ENCODE measurements around the gene FADS3.

Gene FADS3

DNA sequence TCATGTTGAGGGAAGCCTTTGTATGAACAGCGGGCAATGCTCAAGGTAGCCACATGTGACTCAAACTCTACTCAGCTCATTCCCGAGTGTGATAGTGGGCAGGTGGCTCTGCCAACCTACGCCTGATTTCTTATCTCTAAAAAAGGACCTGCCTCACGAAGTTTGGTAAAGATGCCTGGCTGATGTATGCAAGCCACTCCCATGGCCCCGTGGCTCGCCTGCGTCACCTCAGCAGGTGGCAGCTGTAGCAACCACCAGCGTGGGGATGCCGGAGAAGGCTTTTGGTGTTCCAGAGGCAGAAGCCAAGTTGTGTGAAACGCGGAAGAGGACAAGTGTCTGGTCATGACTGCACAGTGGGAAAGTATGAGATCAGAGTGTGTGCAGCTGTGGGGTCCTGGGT is 57.9 kb downstream of the FADS3 start:
- no peak for DNase-seq

DNA sequence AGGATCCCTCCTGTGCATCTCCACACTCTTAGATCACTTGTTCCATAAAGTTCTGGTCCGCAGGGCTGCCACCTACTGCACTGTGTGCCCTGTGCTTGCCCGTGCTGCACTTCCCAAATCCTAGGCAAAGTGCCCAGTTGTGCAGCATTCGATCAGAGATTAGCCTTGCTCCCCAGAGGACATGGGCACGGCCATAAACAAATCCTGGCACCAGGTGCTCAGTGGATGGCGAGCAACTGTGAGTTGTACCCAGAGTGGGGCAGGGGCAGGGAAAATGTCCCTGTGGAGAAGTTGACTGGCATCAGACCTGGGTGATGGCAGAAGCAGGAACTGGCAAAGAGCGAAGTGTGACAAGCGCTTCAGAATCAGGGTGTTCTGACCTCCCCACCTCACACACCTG is 58.6 kb downstream of the FADS3 start:
- no peak for DNase-seq

GRCh38 chr11:61832207-61832606 is 59.1 kb downstream of the FADS3 start:
- DNase-seq: no peak

GRCh38 chr11:61830237-61831105 is 60.9 kb downstream of the FADS3 start:
- no peak for DNase-seq

DNA sequence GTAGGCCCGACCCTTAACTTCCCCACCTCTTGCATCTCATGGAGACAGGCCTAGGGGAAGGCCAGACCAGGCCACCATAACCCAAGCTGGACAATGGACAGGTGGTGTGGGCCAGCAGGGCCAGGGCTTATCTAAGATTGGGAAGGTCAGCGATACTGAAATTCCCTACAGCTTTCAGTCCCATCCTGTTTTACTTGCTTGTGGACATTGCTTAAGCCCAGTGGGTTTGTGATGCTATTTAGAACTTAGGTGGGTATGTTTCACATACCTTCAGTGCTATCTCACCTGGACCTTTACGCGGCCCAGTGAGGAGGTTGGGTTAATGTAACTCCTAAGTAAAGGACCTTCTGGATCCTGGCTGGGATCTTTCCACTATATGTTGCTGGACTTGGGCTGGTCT is 61.5 kb downstream of the FADS3 start:
- DNase-seq: no peak

- peak; percentile 16 for DNase-seq
These were observed 62.5 kb downstream of the FADS3 start for GRCh38 chr11:61828629-61829407.

DNA sequence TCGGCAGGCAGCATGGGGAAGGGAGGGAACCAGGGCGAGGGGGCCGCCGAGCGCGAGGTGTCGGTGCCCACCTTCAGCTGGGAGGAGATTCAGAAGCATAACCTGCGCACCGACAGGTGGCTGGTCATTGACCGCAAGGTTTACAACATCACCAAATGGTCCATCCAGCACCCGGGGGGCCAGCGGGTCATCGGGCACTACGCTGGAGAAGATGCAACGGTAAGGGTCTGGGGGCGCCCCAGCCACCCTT is 63.0 kb downstream of the FADS3 start:
- DNase-seq: no peak

DNA sequence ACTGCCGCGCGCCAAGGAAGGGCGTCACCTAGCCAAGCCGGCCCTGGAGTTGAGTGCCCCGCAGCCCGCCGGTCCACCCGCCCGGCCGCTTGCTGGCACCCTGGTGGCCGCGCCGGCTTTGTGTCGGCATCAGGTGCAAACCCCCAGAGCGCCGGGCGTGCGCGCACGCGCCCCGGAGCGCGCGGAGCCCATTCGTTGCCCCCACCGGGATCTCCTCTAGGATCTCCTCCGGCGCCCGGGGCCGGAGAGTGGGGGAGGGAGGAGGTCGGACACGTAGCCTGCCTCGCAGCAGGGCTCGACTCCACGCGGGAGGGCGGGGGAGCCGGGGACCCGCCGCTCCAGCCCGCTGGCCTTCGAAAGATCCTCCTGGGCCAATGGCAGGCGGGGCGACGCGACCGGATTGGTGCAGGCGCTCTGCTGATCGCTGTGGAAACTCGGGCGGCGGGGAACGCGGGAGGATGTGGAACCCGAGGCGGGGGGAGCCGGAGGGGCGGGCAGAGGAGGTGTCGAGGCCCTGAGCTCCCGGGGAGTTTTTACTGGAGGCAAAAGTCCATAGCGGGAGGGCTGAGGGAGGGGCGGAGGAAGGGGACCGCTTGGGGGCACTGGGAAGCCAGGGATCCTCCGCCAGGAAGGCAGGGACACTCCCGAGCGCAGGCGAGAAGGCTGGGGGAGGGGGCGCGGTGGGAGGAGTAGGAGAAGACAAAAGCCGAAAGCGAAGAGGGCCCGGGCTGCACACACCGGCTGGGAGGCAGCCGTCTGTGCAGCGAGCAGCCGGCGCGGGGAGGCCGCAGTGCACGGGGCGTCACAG is 63.6 kb downstream of the FADS3 start, which contains the start of gene FADS2:
Gene FADS2 (plus strand): TSS at position 730 of the 808 bp plus-strand sequence. CDS start 91 bp downstream, outside the sequence.
- peak; percentile 72 for DNase-seq

DNA sequence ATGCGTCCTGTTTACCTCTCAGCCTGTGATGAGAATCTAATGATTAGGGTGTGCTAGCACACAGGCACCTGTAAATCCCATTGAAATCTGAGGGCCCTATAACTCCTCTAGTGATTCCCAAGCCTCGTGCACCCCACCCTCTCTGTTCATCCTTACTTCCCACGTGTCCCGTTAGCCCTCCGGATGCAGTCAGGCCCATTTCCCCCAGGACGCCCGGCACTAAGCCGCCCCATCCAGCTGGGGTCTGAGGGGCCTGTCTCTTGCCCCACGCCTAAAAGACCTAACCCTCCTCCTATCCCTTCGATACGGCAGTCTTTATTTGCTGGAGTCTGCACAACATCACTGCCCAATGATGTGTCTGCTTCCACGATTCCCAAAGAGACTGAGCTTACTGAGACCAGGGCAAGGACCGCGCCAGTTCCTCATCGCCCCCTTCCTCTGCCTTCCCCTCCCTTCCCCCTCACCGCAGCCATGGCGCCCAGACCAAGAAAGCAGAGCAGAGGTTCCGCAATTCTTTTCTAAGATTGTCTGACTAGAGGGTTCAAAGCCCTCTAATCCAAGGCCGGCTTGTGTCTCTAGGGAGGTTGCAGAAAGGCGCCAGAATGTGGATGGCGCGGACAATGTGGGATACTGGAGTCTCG is 64.3 kb downstream of the FADS3 start:
- DNase-seq: no peak

Measured in stimulated activated CD4-positive, alpha-beta T cell treated with anti-CD3 and anti-CD28 coated beads, Interleukin-1b, Interleukin-23, amount 100 ng/mL, for 48 hours (primary cell).